ENCODE results near the gene ENPP1. TPM values are rescaled to one million over a fixed set of nuclear protein-coding genes. Genes with fewer than 3 reads are reported as not detected.
A peak's percentile ranks its signal among the peaks of the same experiment; 100 is the strongest.

ENPP1 gene
- total and polyA plus RNA-seq, 2 donors (not counting 1 experiment from before 2014, with no cell fraction given): 0.13 to 0.42 TPM

GRCh38 chr6:131808460-131809269, 845 bp downstream of the ENPP1 start:
- Histone ChIP-seq H3K27ac (ENCODE audit: low read length in 2 of 2) (no peak overlapping the region), H3K9me3 (ENCODE audit: control extremely low read depth in 1 of 3, control insufficient read depth in 2 of 3, insufficient read depth in 1 of 3, low read length in 2 of 3) (no peaks in the 10 kb centered on the region), H2AFZ (ENCODE audit: insufficient read depth, low read depth, low read length, poor library complexity, severe bottlenecking) (peak overlapping the region; percentile 74), H4K20me1 (ENCODE audit: control insufficient read depth, insufficient read depth, low read length, poor library complexity, severe bottlenecking) (no peaks in the 10 kb centered on the region), H3K4me3 (ENCODE audit: control extremely low read depth in 1 of 5, extremely low read depth in 1 of 5, insufficient read depth in 1 of 5, low read depth in 2 of 5, low read length in 4 of 5) (peak overlapping the region; percentile 38 to 73 (median 57)), H3K9ac (ENCODE audit: low read length) (peak overlapping the region; percentile 61), H3K4me1 (ENCODE audit: control insufficient read depth in 2 of 2, insufficient read depth in 2 of 2, low read length in 2 of 2) (peaks cover 16 to 17% of the 10 kb centered on the region in 2 donors), H3K79me2 (ENCODE audit: control insufficient read depth, insufficient read depth, low read length) (no peaks in the 10 kb centered on the region), H3K36me3 (replicated peaks in 1 of 2; ENCODE audit: control extremely low read depth in 1 of 2, control insufficient read depth in 1 of 2, extremely low read depth in 1 of 2, insufficient read depth in 2 of 2, low read length in 1 of 2) (no peaks in the 10 kb centered on the region), H3K27me3 (replicated peaks in 1 of 4; ENCODE audit: control extremely low read depth in 1 of 4, control insufficient read depth in 3 of 4, insufficient read depth in 4 of 4, low read length in 3 of 4) (peaks cover 0 to 19% (median 10%) of the 10 kb centered on the region in 4 experiments), H3K4me2 (replicated peaks; ENCODE audit: low read depth, low read length, poor library complexity, severe bottlenecking) (peak overlapping the region; percentile 92)
- 34% methylated on average over 10 of the region's 12 CpGs for WGBS (ENCODE audit: insufficient coverage)
- Mint-ChIP-seq H3K9me3 (ENCODE audit: insufficient read depth) (no peaks in the 10 kb centered on the region), H3K4me1 (peaks cover 19% of the 10 kb centered on the region), H3K27me3 (peaks cover 15% of the 10 kb centered on the region), H3K4me3 (peak overlapping the region; percentile 87), H3K27ac (no peak overlapping the region)
- ChIA-PET POLR2A (no interaction called here), CTCF (no interaction called here)
- DNase-seq (no peak), ATAC-seq (ENCODE audit: low read depth) (no peak)
- intact Hi-C loops (cut with micrococcal nuclease): loop anchor here (10.0 kb wide), 1 partner anchor 184 kb away; the partner anchor contains the start of gene MED23
- TF ChIP-seq CTCF (IDR thresholded peaks at IDR 0.05): no peak
- TF ChIP-seq EZH2 (IDR thresholded peaks at IDR 0.05; ENCODE audit: borderline replicate concordance, insufficient read depth, low read depth, low read length, poor library complexity, severe bottlenecking): no peak

GRCh38 chr6:131811500-131811899, 3.7 kb downstream of the ENPP1 start:
- no peaks in the 10 kb centered on the region for H3K9me3 ChIP-seq (ENCODE audit: control extremely low read depth in 1 of 3, control insufficient read depth in 2 of 3, insufficient read depth in 1 of 3, low read length in 2 of 3)
- no peak overlapping the region for H3K27ac Mint-ChIP-seq
- peaks cover 19% of the 10 kb centered on the region for H3K4me1 Mint-ChIP-seq
- no CpG with 5 or more reads among the region's 3 CpGs for WGBS (ENCODE audit: insufficient coverage)
- no peak overlapping the region for H3K4me3 Mint-ChIP-seq
- no peaks in the 10 kb centered on the region for H4K20me1 ChIP-seq (ENCODE audit: control insufficient read depth, insufficient read depth, low read length, poor library complexity, severe bottlenecking)
- H3K4me1 ChIP-seq (ENCODE audit: control insufficient read depth in 2 of 2, insufficient read depth in 2 of 2, low read length in 2 of 2): peaks cover 16 to 17% of the 10 kb centered on the region in 2 donors
- H3K27me3 Mint-ChIP-seq: peaks cover 20% of the 10 kb centered on the region
- H3K79me2 ChIP-seq (ENCODE audit: control insufficient read depth, insufficient read depth, low read length): no peaks in the 10 kb centered on the region
- TF ChIP-seq EZH2 (IDR thresholded peaks at IDR 0.05; ENCODE audit: borderline replicate concordance, insufficient read depth, low read depth, low read length, poor library complexity, severe bottlenecking): no peak
- no peak for TF ChIP-seq CTCF (IDR thresholded peaks at IDR 0.05)
- ATAC-seq (ENCODE audit: low read depth) (no peak), DNase-seq (no peak)
- H3K9me3 Mint-ChIP-seq (ENCODE audit: insufficient read depth): no peaks in the 10 kb centered on the region
- intact Hi-C loops (cut with micrococcal nuclease): no loop called here
- ChIA-PET CTCF (no interaction called here), POLR2A (no interaction called here)
- H3K36me3 ChIP-seq (replicated peaks in 1 of 2; ENCODE audit: control extremely low read depth in 1 of 2, control insufficient read depth in 1 of 2, extremely low read depth in 1 of 2, insufficient read depth in 2 of 2, low read length in 1 of 2): no peaks in the 10 kb centered on the region
- H3K4me3 ChIP-seq (ENCODE audit: control extremely low read depth in 1 of 5, extremely low read depth in 1 of 5, insufficient read depth in 1 of 5, low read depth in 2 of 5, low read length in 4 of 5): no peak overlapping the region
- H3K9ac ChIP-seq (ENCODE audit: low read length): no peak overlapping the region
- peaks cover 0 to 19% (median 10%) of the 10 kb centered on the region in 4 experiments for H3K27me3 ChIP-seq (replicated peaks in 1 of 4; ENCODE audit: control extremely low read depth in 1 of 4, control insufficient read depth in 3 of 4, insufficient read depth in 4 of 4, low read length in 3 of 4)
- no peak overlapping the region for H3K27ac ChIP-seq (ENCODE audit: low read length in 2 of 2)
- no peak overlapping the region for H2AFZ ChIP-seq (ENCODE audit: insufficient read depth, low read depth, low read length, poor library complexity, severe bottlenecking)
- no peak overlapping the region for H3K4me2 ChIP-seq (replicated peaks; ENCODE audit: low read depth, low read length, poor library complexity, severe bottlenecking)
